A673 (cell line): ENCODE results near the gene MS4A4E. TPM values are rescaled to one million over a fixed set of nuclear protein-coding genes. Genes with fewer than 3 reads are reported as not detected.

Experiments used
- BruUV-seq: library from RNA; stranded (reverse); fragments of 400-500 nt; replicated peaks from 2 replicates; lab custom pipeline; 2021; lab: Mats Ljungman, UMichigan
- CTCF ChIA-PET: fragments of 300-600 bp; sonication (Branson Sonifier 250); formaldehyde crosslinking; loops from one replicate; lab custom pipeline; 2022; ENCODE audit warnings: antibody characterized with exemption; lab: Charles Lee
- POLR2A ChIA-PET: fragments of 300-600 bp; sonication (Branson Sonifier 250); formaldehyde crosslinking; loops from one replicate; lab custom pipeline; 2022; ENCODE audit warnings: antibody characterized with exemption; ENCODE audit not compliant: low non-redundant PET; lab: Charles Lee
- DNase-seq: peaks from one replicate; pipeline ENCODE4 v3.0.0-alpha.2; 2015; ENCODE audit warnings: low spot score
- H3K27ac ChIP-seq: fragments of 200-600 bp; sonication (generic); 2 replicates; pipeline ENCODE4 v1.5.1; 2016; ENCODE audit warnings: mixed run types, low read depth, mild to moderate bottlenecking, mixed read lengths, antibody characterized with exemption, low read length; ENCODE audit not compliant: poor library complexity, severe bottlenecking
- H3K27me3 ChIP-seq: fragments of 200-600 bp; sonication (generic); replicated peaks from 2 replicates; pipeline ENCODE4 v1.6.1; 2017; ENCODE audit warnings: mixed run types, low read depth, mild to moderate bottlenecking, mixed read lengths, antibody characterized with exemption, low read length; ENCODE audit not compliant: insufficient read depth, poor library complexity
- H3K36me3 ChIP-seq: fragments of 200-600 bp; sonication (generic); 2 replicates; pipeline ENCODE4 v1.6.1; 2016; ENCODE audit warnings: mixed run types, mild to moderate bottlenecking, mixed read lengths, antibody characterized with exemption, low read length; ENCODE audit not compliant: insufficient read depth, poor library complexity, severe bottlenecking
- H3K4me1 ChIP-seq: fragments of 200-600 bp; sonication (generic); 2 replicates; pipeline ENCODE4 v1.6.1; 2017; ENCODE audit warnings: mixed run types, mild to moderate bottlenecking, mixed read lengths, antibody characterized with exemption, low read length; ENCODE audit not compliant: insufficient read depth, poor library complexity, severe bottlenecking
- H3K4me3 ChIP-seq: fragments of 200-600 bp; sonication (generic); 2 replicates; pipeline ENCODE4 v1.5.1; 2016; ENCODE audit warnings: low read depth, mixed run types, mild to moderate bottlenecking, mixed read lengths, low read length; ENCODE audit not compliant: poor library complexity, severe bottlenecking
- H3K9me3 ChIP-seq: fragments of 200-600 bp; sonication (generic); 2 replicates; pipeline ENCODE4 v1.6.1; 2016; ENCODE audit warnings: mixed run types, low read depth, mild to moderate bottlenecking, mixed read lengths, antibody characterized with exemption, low read length; ENCODE audit not compliant: poor library complexity, severe bottlenecking
- EZH2 ChIP-seq: fragments of 200-600 bp; sonication (generic); IDR thresholded peaks from 2 replicates; pipeline ENCODE4 v1.6.1; 2017; ENCODE audit warnings: borderline replicate concordance, low read depth, mild to moderate bottlenecking, mixed read lengths, antibody characterized with exemption, low read length; ENCODE audit not compliant: poor library complexity, severe bottlenecking
- intact Hi-C: fragments of 100-400 bp; cut with micrococcal nuclease; formaldehyde crosslinking; loops from one replicate; pipeline ENCODE4 v1.10.0; 2022; ENCODE audit not compliant: unreplicated experiment
- total RNA-seq: library from RNA; stranded (reverse); gene quantifications from 2 replicates; pipeline ENCODE4 v1.2.3, GENCODE V29; 2021
- TF ChIP-seq, protein P1 (sequence below): fragments of 300-800, 200-600 bp; sonication (generic); conservative IDR thresholded peaks from 2 replicates; pipeline ENCODE4 v1.5.1; 2017; ENCODE audit warnings: low read depth, mild to moderate bottlenecking, antibody characterized with exemption, low read length, moderate library complexity, mixed read lengths

Gene MS4A4E
- total RNA-seq, 1 experiment from 2014 or later = not detected

DNA sequence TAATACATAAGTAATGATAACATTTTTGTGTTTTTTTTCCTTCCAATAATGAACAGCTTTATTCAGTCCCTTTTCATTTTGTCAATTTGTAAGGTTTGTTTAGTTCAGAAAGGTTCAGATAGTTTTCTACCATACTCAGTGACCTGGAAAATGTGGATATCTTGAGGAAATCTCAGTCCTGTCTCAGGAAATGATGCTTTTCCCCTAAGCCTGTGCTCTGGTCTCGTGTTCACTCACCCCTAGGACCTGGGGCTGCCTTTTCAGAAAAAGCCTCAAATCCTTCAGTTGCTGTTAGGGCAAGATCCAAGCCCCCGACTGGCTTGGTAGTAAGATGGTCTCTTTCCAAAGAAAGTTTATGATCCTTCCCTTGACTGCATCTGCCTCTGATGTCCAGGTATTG, 81.8 kb downstream of the MS4A4E start:
- ChIA-PET POLR2A (no interaction called here), CTCF (no interaction called here)
- no TSS peak for BruUV-seq
- H3K27ac ChIP-seq = no peak overlapping the region
- DNase-seq = no peak
- H3K9me3 ChIP-seq = no peaks in the 10 kb centered on the region
- H3K27me3 ChIP-seq = peaks cover 27% of the 10 kb centered on the region
- H3K4me1 ChIP-seq = no peaks in the 10 kb centered on the region
- intact Hi-C loops = no loop called here
- TF ChIP-seq EZH2 = no peak
- TF ChIP-seq, protein P1, sequence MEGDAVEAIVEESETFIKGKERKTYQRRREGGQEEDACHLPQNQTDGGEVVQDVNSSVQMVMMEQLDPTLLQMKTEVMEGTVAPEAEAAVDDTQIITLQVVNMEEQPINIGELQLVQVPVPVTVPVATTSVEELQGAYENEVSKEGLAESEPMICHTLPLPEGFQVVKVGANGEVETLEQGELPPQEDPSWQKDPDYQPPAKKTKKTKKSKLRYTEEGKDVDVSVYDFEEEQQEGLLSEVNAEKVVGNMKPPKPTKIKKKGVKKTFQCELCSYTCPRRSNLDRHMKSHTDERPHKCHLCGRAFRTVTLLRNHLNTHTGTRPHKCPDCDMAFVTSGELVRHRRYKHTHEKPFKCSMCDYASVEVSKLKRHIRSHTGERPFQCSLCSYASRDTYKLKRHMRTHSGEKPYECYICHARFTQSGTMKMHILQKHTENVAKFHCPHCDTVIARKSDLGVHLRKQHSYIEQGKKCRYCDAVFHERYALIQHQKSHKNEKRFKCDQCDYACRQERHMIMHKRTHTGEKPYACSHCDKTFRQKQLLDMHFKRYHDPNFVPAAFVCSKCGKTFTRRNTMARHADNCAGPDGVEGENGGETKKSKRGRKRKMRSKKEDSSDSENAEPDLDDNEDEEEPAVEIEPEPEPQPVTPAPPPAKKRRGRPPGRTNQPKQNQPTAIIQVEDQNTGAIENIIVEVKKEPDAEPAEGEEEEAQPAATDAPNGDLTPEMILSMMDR = no peak
- H3K4me3 ChIP-seq = no peak overlapping the region
- H3K36me3 ChIP-seq = no peaks in the 10 kb centered on the region

DNA sequence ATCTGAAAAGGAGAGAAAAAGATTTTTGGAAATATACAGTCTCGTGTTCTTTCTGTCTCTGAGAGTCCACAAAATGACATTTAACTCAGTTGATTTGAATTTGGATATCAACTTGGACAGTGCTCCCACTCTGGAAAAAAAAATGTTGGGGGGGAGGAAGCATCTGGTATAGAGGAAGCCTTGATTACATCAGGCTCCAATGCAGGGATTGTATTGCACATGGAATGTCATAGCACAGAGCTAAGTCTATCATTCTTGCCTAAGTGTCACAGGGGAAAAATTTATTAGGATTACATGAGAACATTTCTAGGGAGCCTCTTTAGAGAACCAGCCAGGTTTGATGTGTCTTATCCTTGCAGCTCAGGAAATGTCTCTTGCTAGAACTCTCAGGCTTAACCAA, 83.1 kb downstream of the MS4A4E start:
- Histone ChIP-seq H3K9me3 (no peaks in the 10 kb centered on the region), H3K4me3 (no peak overlapping the region), H3K36me3 (no peaks in the 10 kb centered on the region), H3K27me3 (peaks cover 27% of the 10 kb centered on the region), H3K4me1 (no peaks in the 10 kb centered on the region), H3K27ac (no peak overlapping the region)
- no TSS peak for BruUV-seq
- ChIA-PET CTCF (no interaction called here), POLR2A (no interaction called here)
- no peak for TF ChIP-seq EZH2
- TF ChIP-seq, protein P1 = no peak
- no peak for DNase-seq
- intact Hi-C loops = no loop called here

DNA sequence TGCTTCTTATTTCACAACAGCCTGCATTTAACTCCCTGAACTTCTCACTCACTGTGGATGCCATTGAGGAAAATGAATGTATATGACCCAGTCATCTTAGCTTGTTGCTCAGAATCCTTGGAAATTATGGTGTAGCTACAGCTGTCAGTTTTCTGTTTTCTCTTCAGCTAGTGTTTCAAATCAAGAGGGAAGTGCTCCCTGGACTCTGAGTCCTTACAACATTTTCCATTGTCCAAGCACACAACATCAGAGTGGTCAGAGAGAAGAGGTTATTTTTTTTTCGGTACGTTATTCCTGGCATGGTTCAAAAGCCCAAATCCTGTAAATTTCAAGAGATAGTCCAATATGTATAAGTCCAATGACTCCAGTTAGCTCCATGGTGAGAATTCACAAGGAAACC, 83.7 kb downstream of the MS4A4E start:
- no peak overlapping the region for H3K4me3 ChIP-seq
- ChIA-PET CTCF (no interaction called here), POLR2A (no interaction called here)
- H3K36me3 ChIP-seq = no peaks in the 10 kb centered on the region
- BruUV-seq = no TSS peak
- intact Hi-C loops = no loop called here
- TF ChIP-seq, protein P1 = no peak
- no peak for TF ChIP-seq EZH2
- H3K4me1 ChIP-seq = no peaks in the 10 kb centered on the region
- no peak overlapping the region for H3K27ac ChIP-seq
- no peaks in the 10 kb centered on the region for H3K9me3 ChIP-seq
- no peak for DNase-seq
- H3K27me3 ChIP-seq = peaks cover 27% of the 10 kb centered on the region
